ENCODE measurements around the gene DCAKD.

GRCh38 chr17:45018848-45019711 is 32.4 kb downstream of the DCAKD start:
- TF ChIP-seq POLR2AphosphoS5 (IDR thresholded peaks at IDR 0.05; ENCODE audit: borderline replicate concordance, low read depth, low read length), result no peak
- no peak for TF ChIP-seq EZH2 (IDR thresholded peaks at IDR 0.05)
